GM23338 (cell line): Measurements from ENCODE around the gene FAM53B. TPM values are rescaled to one million over a fixed set of nuclear protein-coding genes. Genes with fewer than 3 reads are reported as not detected.

ENCODE experiments used
- ATAC-seq: fragments of 200-7000 bp; cut with Tn5 transposase; 3 replicates; pipeline ENCODE4 v1.9.1; 2020
- DNase-seq: peaks from one replicate; pipeline ENCODE4 v3.0.0-alpha.2; 2015; ENCODE audit warnings: low spot score
- H2AFZ ChIP-seq: fragments of 200-600 bp; sonication (generic); 2 replicates; pipeline ENCODE4 v1.8.0; 2016; ENCODE audit warnings: antibody characterized with exemption, mild to moderate bottlenecking, moderate library complexity
- H3F3A ChIP-seq: fragments of 200-600 bp; sonication (generic); replicated peaks from 2 replicates; pipeline ENCODE4 v1.8.0; 2017; ENCODE audit warnings: antibody characterized with exemption, mixed run types, low read depth
- H3K27ac ChIP-seq: fragments of 200-600 bp; sonication (generic); 2 replicates; pipeline ENCODE4 v1.6.1; 2016; ENCODE audit warnings: low read depth
- H3K27me3 ChIP-seq: fragments of 200-600 bp; sonication (generic); 2 replicates; pipeline ENCODE4 v1.8.0; 2016; ENCODE audit warnings: mild to moderate bottlenecking, mixed run types, moderate library complexity; ENCODE audit not compliant: insufficient read depth
- H3K36me3 ChIP-seq: fragments of 200-600 bp; sonication (generic); 2 replicates; pipeline ENCODE4 v1.8.0; 2016; ENCODE audit warnings: mild to moderate bottlenecking; ENCODE audit not compliant: insufficient read depth
- H3K4me1 ChIP-seq: fragments of 200-600 bp; sonication (generic); 2 replicates; pipeline ENCODE4 v1.8.0; 2016; ENCODE audit warnings: mild to moderate bottlenecking, moderate library complexity; ENCODE audit not compliant: insufficient read depth
- H3K4me2 ChIP-seq: fragments of 200-600 bp; sonication (generic); 2 replicates; pipeline ENCODE4 v1.7.1; 2017; ENCODE audit warnings: mixed run types
- H3K4me3 ChIP-seq: fragments of 200-600 bp; sonication (generic); 2 replicates; pipeline ENCODE4 v1.6.1; 2016; ENCODE audit warnings: mixed run types
- H3K79me2 ChIP-seq: fragments of 200-600 bp; sonication (generic); replicated peaks from 2 replicates; pipeline ENCODE4 v1.8.0; 2017; ENCODE audit warnings: mild to moderate bottlenecking; ENCODE audit not compliant: insufficient read depth
- H3K9me2 ChIP-seq: fragments of 200-600 bp; sonication (generic); 2 replicates; pipeline ENCODE4 v1.8.0; 2017; ENCODE audit not compliant: insufficient read depth
- H4K20me1 ChIP-seq: fragments of 200-600 bp; sonication (generic); replicated peaks from 2 replicates; pipeline ENCODE4 v1.8.0; 2017; ENCODE audit warnings: mild to moderate bottlenecking; ENCODE audit not compliant: insufficient read depth
- H3K27ac Mint-ChIP-seq: 2 replicates; pipeline ENCODE4 v1.8.0; 2020; ENCODE audit warnings: inconsistent platforms, mild to moderate bottlenecking, moderate library complexity, mixed read lengths
- H3K27me3 Mint-ChIP-seq: 3 replicates; pipeline ENCODE4 v1.8.0; 2022; ENCODE audit warnings: low read depth, mild to moderate bottlenecking, moderate library complexity, mixed read lengths, inconsistent platforms; ENCODE audit not compliant: insufficient read depth, poor library complexity
- H3K36me3 Mint-ChIP-seq: 3 replicates; pipeline ENCODE4 v1.8.0; 2021; ENCODE audit warnings: low read depth, mild to moderate bottlenecking, inconsistent platforms, moderate library complexity, mixed read lengths
- H3K4me1 Mint-ChIP-seq: 3 replicates; pipeline ENCODE4 v1.8.0; 2020; ENCODE audit warnings: mild to moderate bottlenecking, inconsistent platforms, mixed read lengths
- H3K4me3 Mint-ChIP-seq: 3 replicates; pipeline ENCODE4 v1.8.0; 2021; ENCODE audit warnings: moderate library complexity, mild to moderate bottlenecking, inconsistent platforms, mixed read lengths
- H3K9me3 Mint-ChIP-seq: 3 replicates; pipeline ENCODE4 v1.8.0; 2020; ENCODE audit warnings: moderate library complexity, mild to moderate bottlenecking, inconsistent platforms, mixed read lengths
- CREB1 ChIP-seq: fragments of 250-450 bp; sonication (Bioruptor Pico); IDR thresholded peaks from 2 replicates; pipeline ENCODE4 v1.5.0; 2020; ENCODE audit warnings: low read depth, mild to moderate bottlenecking, moderate library complexity
- CTCF ChIP-seq, 2 experiments: fragments of 200-600 bp in 1 of 2; sonication (generic) in 1 of 2; conservative IDR thresholded peaks; 2 replicates each; pipeline versions ENCODE4 v1.5.1 to v1.6.1; 2016 to 2017; ENCODE audit warnings: antibody characterized with exemption in 2 of 2, low read depth in 2 of 2, mild to moderate bottlenecking in 2 of 2, moderate library complexity in 1 of 2
- ETS1 ChIP-seq: IDR thresholded peaks from 2 replicates; pipeline ENCODE4 v1.6.1; 2016; ENCODE audit warnings: antibody characterized with exemption
- EZH2 ChIP-seq: fragments of 200-600 bp; sonication (generic); IDR thresholded peaks from one replicate; pipeline ENCODE4 v1.8.0; 2017; ENCODE audit warnings: antibody characterized with exemption, mild to moderate bottlenecking, low read depth; ENCODE audit not compliant: unreplicated experiment
- EZH2phosphoT487 ChIP-seq: fragments of 200-600 bp; sonication (generic); IDR thresholded peaks from one replicate; pipeline ENCODE4 v1.8.1; 2018; ENCODE audit warnings: antibody characterized with exemption; ENCODE audit not compliant: unreplicated experiment
- JUNB ChIP-seq: IDR thresholded peaks from one replicate; pipeline ENCODE4 v1.6.1; 2016; ENCODE audit warnings: antibody characterized with exemption; ENCODE audit not compliant: unreplicated experiment
- NANOG ChIP-seq: IDR thresholded peaks from 2 replicates; pipeline ENCODE4 v1.6.1; 2016; ENCODE audit warnings: antibody characterized with exemption, borderline replicate concordance
- POLR2AphosphoS5 ChIP-seq: IDR thresholded peaks from 2 replicates; pipeline ENCODE4 v1.6.1; 2016; ENCODE audit warnings: antibody characterized with exemption, low read depth
- STAT1 ChIP-seq: IDR thresholded peaks from one replicate; pipeline ENCODE4 v1.6.1; 2016; ENCODE audit warnings: antibody characterized with exemption; ENCODE audit not compliant: unreplicated experiment
- ZNF114 ChIP-seq: fragments of 250-450 bp; sonication (Bioruptor Pico); IDR thresholded peaks from 2 replicates; pipeline ENCODE4 v1.5.0; 2020; ENCODE audit warnings: mild to moderate bottlenecking, moderate library complexity
- ZNF331 ChIP-seq: fragments of 250-450 bp; sonication (Bioruptor Pico); IDR thresholded peaks from 2 replicates; pipeline ENCODE4 v1.5.0; 2020; ENCODE audit warnings: low read depth, mild to moderate bottlenecking, moderate library complexity
- polyA plus RNA-seq: library from polyadenylated mRNA; unstranded; fragments of >200 nt; fragmentation: Nextera tagmentation; extraction: Ambion mirVana; gene quantifications from 2 replicates; pipeline ENCODE4 v1.2.1, GENCODE V29; 2016
- total RNA-seq: library from RNA; depleted of rRNA; stranded (reverse); fragments of >200 nt; shearing (Covaris generic); gene quantifications from 2 replicates; pipeline ENCODE4 v1.2.3, GENCODE V29; 2014
- TF ChIP-seq, protein P1 (sequence below): IDR thresholded peaks from one replicate; pipeline ENCODE4 v1.6.1; 2018; ENCODE audit warnings: antibody characterized with exemption; ENCODE audit not compliant: unreplicated experiment
- TF ChIP-seq, protein P2 (sequence below): fragments of 250-450 bp; sonication (Bioruptor Pico); IDR thresholded peaks from 2 replicates; pipeline ENCODE4 v1.5.0; 2020; ENCODE audit warnings: mild to moderate bottlenecking, moderate library complexity

Gene FAM53B
- total and polyA plus RNA-seq, 2 experiments from 2014 or later = 3.0 to 20.3 TPM

- H3K9me3 Mint-ChIP-seq = no peaks in the 10 kb centered on the region
- H3K27me3 Mint-ChIP-seq = peaks cover 10% of the 10 kb centered on the region
- H3F3A ChIP-seq = no peaks in the 10 kb centered on the region
- H3K4me3 ChIP-seq = no peak overlapping the region
- no peak for DNase-seq
- H4K20me1 ChIP-seq = no peaks in the 10 kb centered on the region
- no peak overlapping the region for H3K4me2 ChIP-seq
- peaks cover 10% of the 10 kb centered on the region for H3K4me1 ChIP-seq
- TF ChIP-seq, protein P1, sequence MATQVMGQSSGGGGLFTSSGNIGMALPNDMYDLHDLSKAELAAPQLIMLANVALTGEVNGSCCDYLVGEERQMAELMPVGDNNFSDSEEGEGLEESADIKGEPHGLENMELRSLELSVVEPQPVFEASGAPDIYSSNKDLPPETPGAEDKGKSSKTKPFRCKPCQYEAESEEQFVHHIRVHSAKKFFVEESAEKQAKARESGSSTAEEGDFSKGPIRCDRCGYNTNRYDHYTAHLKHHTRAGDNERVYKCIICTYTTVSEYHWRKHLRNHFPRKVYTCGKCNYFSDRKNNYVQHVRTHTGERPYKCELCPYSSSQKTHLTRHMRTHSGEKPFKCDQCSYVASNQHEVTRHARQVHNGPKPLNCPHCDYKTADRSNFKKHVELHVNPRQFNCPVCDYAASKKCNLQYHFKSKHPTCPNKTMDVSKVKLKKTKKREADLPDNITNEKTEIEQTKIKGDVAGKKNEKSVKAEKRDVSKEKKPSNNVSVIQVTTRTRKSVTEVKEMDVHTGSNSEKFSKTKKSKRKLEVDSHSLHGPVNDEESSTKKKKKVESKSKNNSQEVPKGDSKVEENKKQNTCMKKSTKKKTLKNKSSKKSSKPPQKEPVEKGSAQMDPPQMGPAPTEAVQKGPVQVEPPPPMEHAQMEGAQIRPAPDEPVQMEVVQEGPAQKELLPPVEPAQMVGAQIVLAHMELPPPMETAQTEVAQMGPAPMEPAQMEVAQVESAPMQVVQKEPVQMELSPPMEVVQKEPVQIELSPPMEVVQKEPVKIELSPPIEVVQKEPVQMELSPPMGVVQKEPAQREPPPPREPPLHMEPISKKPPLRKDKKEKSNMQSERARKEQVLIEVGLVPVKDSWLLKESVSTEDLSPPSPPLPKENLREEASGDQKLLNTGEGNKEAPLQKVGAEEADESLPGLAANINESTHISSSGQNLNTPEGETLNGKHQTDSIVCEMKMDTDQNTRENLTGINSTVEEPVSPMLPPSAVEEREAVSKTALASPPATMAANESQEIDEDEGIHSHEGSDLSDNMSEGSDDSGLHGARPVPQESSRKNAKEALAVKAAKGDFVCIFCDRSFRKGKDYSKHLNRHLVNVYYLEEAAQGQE = no peak
- TF ChIP-seq ZNF331 (no peak), CTCF (conservative IDR thresholded peaks at IDR 0.05; ENCODE audit: low read depth in 2 of 2) (no peak), NANOG (no peak), CREB1 (no peak), EZH2 (no peak), EZH2phosphoT487 (no peak), STAT1 (no peak), ETS1 (no peak), POLR2AphosphoS5 (no peak), ZNF114 (CRISPR knock-in tag) (no peak), JUNB (no peak)
- TF ChIP-seq, protein P2, sequence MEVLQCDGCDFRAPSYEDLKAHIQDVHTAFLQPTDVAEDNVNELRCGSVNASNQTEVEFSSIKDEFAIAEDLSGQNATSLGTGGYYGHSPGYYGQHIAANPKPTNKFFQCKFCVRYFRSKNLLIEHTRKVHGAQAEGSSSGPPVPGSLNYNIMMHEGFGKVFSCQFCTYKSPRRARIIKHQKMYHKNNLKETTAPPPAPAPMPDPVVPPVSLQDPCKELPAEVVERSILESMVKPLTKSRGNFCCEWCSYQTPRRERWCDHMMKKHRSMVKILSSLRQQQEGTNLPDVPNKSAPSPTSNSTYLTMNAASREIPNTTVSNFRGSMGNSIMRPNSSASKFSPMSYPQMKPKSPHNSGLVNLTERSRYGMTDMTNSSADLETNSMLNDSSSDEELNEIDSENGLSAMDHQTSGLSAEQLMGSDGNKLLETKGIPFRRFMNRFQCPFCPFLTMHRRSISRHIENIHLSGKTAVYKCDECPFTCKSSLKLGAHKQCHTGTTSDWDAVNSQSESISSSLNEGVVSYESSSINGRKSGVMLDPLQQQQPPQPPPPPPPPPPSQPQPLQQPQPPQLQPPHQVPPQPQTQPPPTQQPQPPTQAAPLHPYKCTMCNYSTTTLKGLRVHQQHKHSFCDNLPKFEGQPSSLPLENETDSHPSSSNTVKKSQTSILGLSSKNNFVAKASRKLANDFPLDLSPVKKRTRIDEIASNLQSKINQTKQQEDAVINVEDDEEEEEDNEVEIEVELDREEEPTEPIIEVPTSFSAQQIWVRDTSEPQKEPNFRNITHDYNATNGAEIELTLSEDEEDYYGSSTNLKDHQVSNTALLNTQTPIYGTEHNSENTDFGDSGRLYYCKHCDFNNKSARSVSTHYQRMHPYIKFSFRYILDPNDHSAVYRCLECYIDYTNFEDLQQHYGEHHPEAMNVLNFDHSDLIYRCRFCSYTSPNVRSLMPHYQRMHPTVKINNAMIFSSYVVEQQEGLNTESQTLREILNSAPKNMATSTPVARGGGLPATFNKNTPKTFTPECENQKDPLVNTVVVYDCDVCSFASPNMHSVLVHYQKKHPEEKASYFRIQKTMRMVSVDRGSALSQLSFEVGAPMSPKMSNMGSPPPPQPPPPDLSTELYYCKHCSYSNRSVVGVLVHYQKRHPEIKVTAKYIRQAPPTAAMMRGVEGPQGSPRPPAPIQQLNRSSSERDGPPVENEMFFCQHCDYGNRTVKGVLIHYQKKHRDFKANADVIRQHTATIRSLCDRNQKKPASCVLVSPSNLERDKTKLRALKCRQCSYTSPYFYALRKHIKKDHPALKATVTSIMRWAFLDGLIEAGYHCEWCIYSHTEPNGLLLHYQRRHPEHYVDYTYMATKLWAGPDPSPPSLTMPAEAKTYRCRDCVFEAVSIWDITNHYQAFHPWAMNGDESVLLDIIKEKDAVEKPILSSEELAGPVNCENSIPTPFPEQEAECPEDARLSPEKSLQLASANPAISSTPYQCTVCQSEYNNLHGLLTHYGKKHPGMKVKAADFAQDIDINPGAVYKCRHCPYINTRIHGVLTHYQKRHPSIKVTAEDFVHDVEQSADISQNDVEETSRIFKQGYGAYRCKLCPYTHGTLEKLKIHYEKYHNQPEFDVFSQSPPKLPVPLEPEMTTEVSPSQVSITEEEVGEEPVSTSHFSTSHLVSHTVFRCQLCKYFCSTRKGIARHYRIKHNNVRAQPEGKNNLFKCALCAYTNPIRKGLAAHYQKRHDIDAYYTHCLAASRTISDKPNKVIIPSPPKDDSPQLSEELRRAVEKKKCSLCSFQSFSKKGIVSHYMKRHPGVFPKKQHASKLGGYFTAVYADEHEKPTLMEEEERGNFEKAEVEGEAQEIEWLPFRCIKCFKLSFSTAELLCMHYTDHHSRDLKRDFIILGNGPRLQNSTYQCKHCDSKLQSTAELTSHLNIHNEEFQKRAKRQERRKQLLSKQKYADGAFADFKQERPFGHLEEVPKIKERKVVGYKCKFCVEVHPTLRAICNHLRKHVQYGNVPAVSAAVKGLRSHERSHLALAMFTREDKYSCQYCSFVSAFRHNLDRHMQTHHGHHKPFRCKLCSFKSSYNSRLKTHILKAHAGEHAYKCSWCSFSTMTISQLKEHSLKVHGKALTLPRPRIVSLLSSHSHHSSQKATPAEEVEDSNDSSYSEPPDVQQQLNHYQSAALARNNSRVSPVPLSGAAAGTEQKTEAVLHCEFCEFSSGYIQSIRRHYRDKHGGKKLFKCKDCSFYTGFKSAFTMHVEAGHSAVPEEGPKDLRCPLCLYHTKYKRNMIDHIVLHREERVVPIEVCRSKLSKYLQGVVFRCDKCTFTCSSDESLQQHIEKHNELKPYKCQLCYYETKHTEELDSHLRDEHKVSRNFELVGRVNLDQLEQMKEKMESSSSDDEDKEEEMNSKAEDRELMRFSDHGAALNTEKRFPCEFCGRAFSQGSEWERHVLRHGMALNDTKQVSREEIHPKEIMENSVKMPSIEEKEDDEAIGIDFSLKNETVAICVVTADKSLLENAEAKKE (CRISPR knock-in tag) = no peak
- H3K27ac ChIP-seq = no peak overlapping the region
- no peaks in the 10 kb centered on the region for H3K79me2 ChIP-seq
- H3K36me3 Mint-ChIP-seq = no peaks in the 10 kb centered on the region; the same call in 2 of the 3 replicates
- H3K36me3 ChIP-seq = no peaks in the 10 kb centered on the region
- no peaks in the 10 kb centered on the region for H3K9me2 ChIP-seq
- H3K27ac Mint-ChIP-seq = no peak overlapping the region
- H3K4me3 Mint-ChIP-seq = no peak overlapping the region
- H2AFZ ChIP-seq = no peak overlapping the region
- ATAC-seq = no peak
- H3K27me3 ChIP-seq = no peaks in the 10 kb centered on the region
- H3K4me1 Mint-ChIP-seq = peaks cover 28% of the 10 kb centered on the region
These were observed 119.7 kb downstream of the FAM53B start for GRCh38 chr10:124624466-124624865.
